Renal pelvis (tissue), 4 donors: ENCODE results near the gene FYN. TPM values are rescaled to one million over a fixed set of nuclear protein-coding genes. Genes with fewer than 3 reads are reported as not detected.
A peak's percentile ranks its signal among the peaks of the same experiment; 100 is the strongest.

Experiments used
- DNase-seq: peaks from one replicate; pipeline ENCODE4 v3.0.0-alpha.2; 2013
- polyA plus RNA-seq, 3 donors: library from polyadenylated mRNA; unstranded; fragments of 120-200 nt; gene quantifications; one replicate each; pipeline ENCODE4 v1.2.1, GENCODE V29; 2013; ENCODE audit not compliant: insufficient read length in 3 of 3

Gene FYN
- polyA plus RNA-seq, 3 donors = 149 to 171 (median 159) TPM

DNA sequence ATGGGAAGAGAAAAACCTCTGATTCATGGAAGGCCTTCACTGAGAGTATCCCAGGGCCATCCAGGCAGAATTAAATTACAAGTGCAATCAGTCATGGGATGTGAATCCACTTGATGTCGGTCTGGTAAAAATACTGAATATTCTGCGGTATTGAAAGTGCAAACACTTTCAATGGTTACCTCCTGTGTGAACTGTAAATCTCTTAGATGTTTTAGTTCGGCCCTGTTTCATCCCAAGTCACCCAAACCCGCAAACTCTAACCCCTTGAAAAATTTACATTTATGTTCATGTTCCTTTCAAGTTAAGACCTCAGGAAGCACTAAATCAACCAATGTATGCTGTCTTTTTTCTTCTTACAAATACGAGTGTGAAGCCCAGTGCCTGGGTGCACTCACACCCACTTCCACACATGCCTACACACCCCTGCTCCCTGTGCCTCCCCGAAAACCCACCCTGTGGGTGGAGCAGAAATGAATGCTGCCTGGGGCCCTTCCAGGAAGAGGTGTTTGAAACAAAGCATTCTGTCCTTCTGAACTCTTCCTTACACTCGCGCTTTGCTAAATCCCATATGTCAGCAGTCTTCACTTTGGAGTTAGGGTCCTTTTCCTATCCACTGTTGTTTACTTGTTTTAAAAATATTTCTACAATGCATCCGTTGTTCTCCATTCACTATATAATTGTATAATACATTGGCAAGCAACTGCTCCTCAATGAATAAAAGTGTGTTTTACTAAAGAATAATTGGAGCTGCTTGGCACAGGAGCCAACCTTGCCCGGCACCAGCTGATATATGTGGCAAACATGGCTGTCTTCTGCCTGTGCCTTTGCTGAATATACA is 62.7 kb downstream of the FYN start:
- no peak for DNase-seq

- DNase-seq = no peak
These were observed 63.5 kb downstream of the FYN start for GRCh38 chr6:111809766-111810165.

DNA sequence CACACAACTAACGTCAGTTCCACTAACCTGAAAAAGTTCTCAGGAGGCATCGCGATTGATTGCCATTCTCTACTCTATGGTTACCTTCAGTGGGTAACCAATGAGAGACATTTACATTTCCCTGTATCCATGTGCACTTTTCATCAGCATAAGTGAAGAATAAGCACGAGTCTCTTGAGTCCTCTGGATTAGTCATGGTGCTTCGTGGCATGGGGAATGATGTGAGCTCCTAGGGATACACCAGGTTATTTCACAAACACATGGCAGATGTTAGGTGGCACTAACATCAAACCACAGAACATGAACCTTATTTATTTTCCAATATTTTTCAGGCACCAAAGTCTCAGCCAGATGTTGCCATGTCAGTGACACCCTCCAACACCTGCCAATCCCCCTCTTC is 64.0 kb downstream of the FYN start:
- no peak for DNase-seq

DNA sequence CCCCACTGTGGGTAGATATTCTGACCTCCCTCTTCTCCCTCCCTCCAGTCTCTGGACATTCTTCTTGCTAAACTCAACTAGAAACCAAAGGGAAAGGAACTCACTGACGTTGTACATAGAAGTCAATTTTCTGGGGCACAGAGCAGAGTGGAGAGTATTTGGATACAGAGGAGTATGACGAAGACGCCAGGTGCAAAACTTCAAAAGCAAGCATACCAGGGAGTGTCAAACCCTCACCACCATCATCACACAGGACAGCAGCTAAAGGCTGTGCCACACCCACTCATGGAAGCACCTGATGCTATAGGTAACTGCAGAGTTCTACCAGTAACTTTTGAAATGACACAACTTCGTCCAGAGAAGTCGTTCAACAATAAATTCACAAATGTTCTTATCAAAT is 64.8 kb downstream of the FYN start:
- DNase-seq = no peak

GRCh38 chr6:111806561-111807497 is 66.4 kb downstream of the FYN start:
- DNase-seq = no peak

GRCh38 chr6:111806165-111806547 is 67.1 kb downstream of the FYN start:
- DNase-seq = no peak

GRCh38 chr6:111805511-111806164 is 67.6 kb downstream of the FYN start:
- DNase-seq = peak; percentile 77

GRCh38 chr6:111804627-111805235 is 68.5 kb downstream of the FYN start:
- no peak for DNase-seq

DNA sequence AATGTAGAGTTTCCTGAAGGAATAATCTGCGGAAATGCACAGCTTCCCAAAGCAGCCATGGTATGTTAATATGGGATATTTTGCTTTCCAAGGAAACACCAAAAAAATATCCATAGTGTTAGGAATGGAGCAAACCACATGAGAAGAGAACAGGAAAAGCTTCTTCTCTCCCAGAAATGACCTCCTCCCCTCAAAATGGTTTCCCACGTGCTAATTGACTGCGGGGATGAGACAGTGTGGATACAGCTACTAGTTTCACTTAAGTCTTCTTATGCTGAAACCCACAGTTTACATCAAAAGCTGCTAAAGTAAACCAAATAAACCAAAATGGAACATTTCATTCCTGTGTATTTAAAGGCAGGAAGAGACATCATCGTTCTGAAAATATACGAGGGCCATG is 69.4 kb downstream of the FYN start:
- no peak for DNase-seq

DNA sequence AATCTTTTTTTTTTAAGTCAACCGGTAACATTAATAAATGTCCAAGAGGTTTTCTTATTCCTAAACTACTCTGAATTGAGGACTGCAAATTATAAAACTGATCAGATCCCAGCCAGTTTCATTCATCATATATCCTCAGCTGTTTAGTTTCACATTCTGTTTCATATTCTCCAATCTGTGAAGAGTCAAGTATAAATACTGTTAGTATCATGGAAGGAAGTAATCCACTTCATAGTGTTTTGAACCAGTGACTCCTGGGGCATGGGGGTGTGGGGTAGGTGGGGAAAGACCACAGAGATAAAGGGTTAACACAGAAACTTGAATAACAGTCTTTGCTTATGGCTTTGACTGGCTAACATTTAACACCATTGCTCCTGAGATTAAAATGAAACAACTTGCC is 69.9 kb downstream of the FYN start:
- DNase-seq = no peak

GRCh38 chr6:111802720-111803330 is 70.4 kb downstream of the FYN start:
- DNase-seq = no peak

- no peak for DNase-seq
These were observed 71.2 kb downstream of the FYN start for GRCh38 chr6:111802015-111802414.

- no peak for DNase-seq
These were observed 72.4 kb downstream of the FYN start for GRCh38 chr6:111800821-111801220.

DNA sequence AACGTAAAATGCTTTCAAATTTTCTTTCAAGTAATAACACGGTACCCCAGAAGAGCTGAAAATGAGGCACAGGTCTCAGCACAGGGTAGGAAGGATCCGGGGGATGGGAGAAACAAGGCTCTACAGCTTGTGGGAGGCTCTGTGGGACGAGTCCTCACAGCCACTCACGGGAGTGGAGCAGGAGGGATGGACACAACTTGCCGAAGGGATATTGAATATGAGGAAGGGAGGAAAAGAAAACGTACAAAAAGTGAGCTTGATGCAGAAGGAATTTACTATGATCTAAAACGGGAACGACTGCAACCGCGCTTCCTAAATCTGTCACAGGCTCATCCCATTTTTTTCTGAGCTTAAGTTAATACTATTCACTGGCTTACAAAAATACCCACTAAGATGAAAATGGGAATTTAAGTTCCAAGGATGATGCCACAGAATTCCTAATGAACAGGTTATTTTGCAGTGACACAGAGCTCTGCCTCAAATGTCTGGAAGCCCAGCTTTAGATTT is 72.9 kb downstream of the FYN start:
- DNase-seq = no peak

DNA sequence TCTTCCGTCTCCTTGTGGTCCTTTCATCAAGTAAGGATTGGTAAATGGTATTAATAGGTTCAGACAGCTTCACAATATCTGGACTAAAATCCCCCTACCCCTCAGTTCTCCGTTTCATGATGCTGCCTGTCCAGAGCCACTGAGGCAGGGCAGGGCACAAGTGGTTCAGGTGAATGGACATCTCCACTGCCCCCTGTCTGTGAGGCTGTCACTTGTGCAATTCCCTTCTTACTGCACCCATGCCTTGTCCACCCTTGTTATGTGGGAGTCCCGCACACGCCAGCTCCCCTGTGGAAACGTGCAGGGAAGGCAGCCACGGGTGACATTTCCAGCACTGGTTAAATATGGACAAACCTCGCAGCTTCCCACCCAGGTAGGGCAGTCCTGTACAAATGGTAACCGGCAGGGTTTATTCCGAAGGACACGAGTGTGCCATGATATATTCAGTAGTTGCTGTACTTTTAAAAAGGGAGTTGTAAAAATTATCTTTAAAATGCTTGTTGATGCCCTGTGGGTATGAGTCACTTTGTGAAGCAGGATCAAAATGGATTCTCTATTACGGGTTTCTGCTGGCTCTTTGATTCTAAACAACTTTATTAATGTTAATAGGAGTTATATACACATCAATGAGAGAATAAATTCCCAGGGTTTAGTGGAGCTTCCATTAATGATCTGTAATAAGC is 73.5 kb downstream of the FYN start:
- DNase-seq = no peak

DNA sequence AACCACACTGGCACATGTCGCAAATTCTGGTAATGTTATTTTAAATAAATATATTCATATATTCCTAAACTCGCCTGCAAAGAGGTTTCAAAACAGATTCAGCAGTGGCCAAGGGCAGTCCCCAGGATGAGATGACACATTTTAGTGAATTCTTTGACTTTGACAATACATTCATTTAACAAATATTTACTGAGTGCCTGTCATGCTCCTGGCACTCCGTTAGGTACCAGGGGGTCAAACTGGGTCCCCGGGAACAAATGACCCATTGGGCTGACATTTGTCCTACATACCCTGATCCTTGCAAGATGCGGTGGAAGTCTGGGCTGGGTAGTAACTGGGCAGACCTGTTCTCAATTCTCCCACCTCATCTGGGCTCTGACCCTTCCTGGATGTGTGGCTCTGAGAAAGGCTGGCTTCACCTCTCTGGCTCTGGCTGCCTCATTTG is 74.9 kb downstream of the FYN start:
- DNase-seq = no peak

- no peak for DNase-seq
These were observed 76.8 kb downstream of the FYN start for GRCh38 chr6:111796310-111796918.

GRCh38 chr6:111795558-111795957 is 77.7 kb downstream of the FYN start:
- DNase-seq = no peak

DNA sequence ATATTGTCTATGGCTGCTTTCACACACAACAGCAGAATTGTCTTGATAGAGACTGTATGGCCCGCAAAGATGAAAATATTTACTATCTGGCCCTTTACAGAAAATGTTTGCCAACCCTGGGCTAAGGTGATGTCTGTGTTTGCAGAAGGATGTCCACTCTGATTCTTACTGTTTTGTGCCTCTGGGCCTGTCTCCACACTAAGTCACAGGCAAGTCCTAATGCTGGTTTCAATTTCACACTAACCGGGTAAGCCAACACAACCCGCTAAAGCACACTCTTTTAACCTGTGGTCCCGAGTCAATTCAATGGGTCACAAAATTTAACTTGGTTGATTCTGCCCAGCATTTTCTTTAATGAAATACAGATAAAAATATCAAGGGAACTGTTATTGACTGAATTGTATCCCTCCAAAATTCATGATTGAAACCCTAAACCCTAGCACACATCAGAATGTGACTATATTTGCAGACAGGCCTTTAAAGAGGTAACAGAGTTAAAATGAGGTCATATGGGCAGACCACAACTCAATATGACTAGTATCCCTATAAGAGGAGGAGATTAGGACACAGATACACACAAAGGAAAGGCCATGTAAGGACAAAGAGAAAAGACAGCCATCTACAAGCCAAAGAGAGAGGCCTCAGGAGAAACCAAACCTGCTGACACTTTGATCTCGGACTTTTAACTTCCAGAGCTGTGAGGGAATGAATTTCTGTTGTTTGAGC is 78.4 kb downstream of the FYN start:
- DNase-seq = no peak
